IMR-90 (cell line): Measurements from ENCODE around the gene MAPKAPK2. TPM values are rescaled to one million over a fixed set of nuclear protein-coding genes. Genes with fewer than 3 reads are reported as not detected.

Source experiments
- ATAC-seq: fragments of 200-7000 bp; cut with Tn5 transposase; 2 replicates; pipeline ENCODE4 v1.9.1; 2020; ENCODE audit warnings: low read depth, mild to moderate bottlenecking, moderate library complexity
- BruUV-seq: library from RNA; stranded (reverse); fragments of 400-500 nt; replicated peaks from 2 replicates; lab custom pipeline; 2021; lab: Mats Ljungman, UMichigan
- CTCF ChIA-PET: fragments of 300-600 bp; formaldehyde crosslinking; extraction: SDS; loops from one replicate; lab custom pipeline; 2021; ENCODE audit warnings: antibody characterized with exemption; lab: Yijun Ruan, JAX
- POLR2A ChIA-PET: fragments of 300-600 bp; sonication (Branson Sonifier 250); formaldehyde crosslinking; loops from one replicate; lab custom pipeline; 2022; ENCODE audit warnings: antibody characterized with exemption; ENCODE audit not compliant: unreplicated experiment; lab: Charles Lee
- DNase-seq: peaks from one replicate; pipeline ENCODE4 v3.0.0; 2013
- H2AFZ ChIP-seq: replicated peaks from 2 replicates; pipeline ENCODE3; 2013; ENCODE audit warnings: low read length, mild to moderate bottlenecking; ENCODE audit not compliant: poor library complexity
- H2AK5ac ChIP-seq: 2 replicates; pipeline ENCODE4 v1.6.1; 2013; ENCODE audit warnings: low read depth, low read length, inconsistent platforms
- H2AK9ac ChIP-seq: replicated peaks from 2 replicates; pipeline ENCODE3; 2013; ENCODE audit warnings: mild to moderate bottlenecking, low read depth, low read length, moderate library complexity; ENCODE audit not compliant: poor library complexity
- H2BK120ac ChIP-seq: 2 replicates; pipeline ENCODE4 v1.6.1; 2013; ENCODE audit warnings: low read depth, low read length, inconsistent platforms
- H2BK15ac ChIP-seq: 3 replicates; pipeline ENCODE4 v1.6.1; 2013; ENCODE audit warnings: low read depth, low read length, inconsistent platforms
- H2BK20ac ChIP-seq: 2 replicates; pipeline ENCODE4 v1.6.1; 2013; ENCODE audit warnings: low read depth, mild to moderate bottlenecking, inconsistent platforms, low read length, moderate library complexity
- H2BK5ac ChIP-seq: 2 replicates; pipeline ENCODE4 v1.6.1; 2013; ENCODE audit warnings: mild to moderate bottlenecking, low read depth, low read length, inconsistent platforms; ENCODE audit not compliant: poor library complexity, severe bottlenecking
- H3K14ac ChIP-seq: replicated peaks from 2 replicates; pipeline ENCODE4 v1.6.1; 2013; ENCODE audit warnings: low read depth, low read length, inconsistent platforms
- H3K18ac ChIP-seq: 2 replicates; pipeline ENCODE4 v1.6.1; 2013; ENCODE audit warnings: low read depth, low read length, control low read depth
- H3K23ac ChIP-seq: 2 replicates; pipeline ENCODE4 v1.6.1; 2013; ENCODE audit warnings: low read depth, low read length, inconsistent platforms
- H3K27ac ChIP-seq: 2 replicates; pipeline ENCODE4 v1.5.1; 2013; ENCODE audit warnings: mild to moderate bottlenecking, control low read depth, low read length; ENCODE audit not compliant: insufficient read depth
- H3K27me3 ChIP-seq: 2 replicates; pipeline ENCODE4 v1.6.1; 2013; ENCODE audit warnings: low read length; ENCODE audit not compliant: control insufficient read depth, insufficient read depth
- H3K36me3 ChIP-seq: 2 replicates; pipeline ENCODE4 v1.6.1; 2013; ENCODE audit warnings: low read length, mixed read lengths; ENCODE audit not compliant: control insufficient read depth, insufficient read depth
- H3K4ac ChIP-seq: 2 replicates; pipeline ENCODE4 v1.6.1; 2013; ENCODE audit warnings: low read depth, low read length, inconsistent platforms
- H3K4me1 ChIP-seq: 2 replicates; pipeline ENCODE4 v1.6.1; 2013; ENCODE audit warnings: low read length, mixed read lengths; ENCODE audit not compliant: control insufficient read depth, insufficient read depth
- H3K4me2 ChIP-seq: 2 replicates; pipeline ENCODE4 v1.6.1; 2013; ENCODE audit warnings: low read depth, mild to moderate bottlenecking, control low read depth, low read length, moderate library complexity
- H3K4me3 ChIP-seq: 2 replicates; pipeline ENCODE4 v1.5.1; 2013; ENCODE audit warnings: low read depth, mild to moderate bottlenecking, control low read depth, low read length, moderate library complexity; ENCODE audit not compliant: insufficient read depth
- H3K56ac ChIP-seq: 2 replicates; pipeline ENCODE4 v1.6.1; 2013; ENCODE audit warnings: low read length, inconsistent platforms; ENCODE audit not compliant: insufficient read depth; ENCODE audit errors: extremely low read depth
- H3K79me1 ChIP-seq, 2 experiments: 2 replicates each; pipeline ENCODE4 v1.6.1; 2013; ENCODE audit warnings: low read length in 2 of 2, inconsistent platforms in 1 of 2, low read depth in 1 of 2
- H3K9ac ChIP-seq: 2 replicates; pipeline ENCODE4 v1.6.1; 2013; ENCODE audit warnings: low read depth, low read length, control low read depth
- H3K9me1 ChIP-seq: 2 replicates; pipeline ENCODE4 v1.6.1; 2013; ENCODE audit warnings: low read length, inconsistent platforms; ENCODE audit not compliant: insufficient read depth
- H3K9me3 ChIP-seq: 2 replicates; pipeline ENCODE4 v1.6.1; 2013; ENCODE audit warnings: low read length; ENCODE audit not compliant: control insufficient read depth, insufficient read depth
- H4K20me1 ChIP-seq: 2 replicates; pipeline ENCODE4 v1.6.1; 2013; ENCODE audit warnings: low read length, inconsistent platforms; ENCODE audit not compliant: insufficient read depth
- H4K5ac ChIP-seq: 2 replicates; pipeline ENCODE4 v1.6.1; 2013; ENCODE audit warnings: mild to moderate bottlenecking, low read depth, low read length, control low read depth
- H4K8ac ChIP-seq, 2 experiments: 2 replicates each; pipeline ENCODE4 v1.6.1; 2013; ENCODE audit warnings: low read depth in 2 of 2, low read length in 2 of 2, control low read depth in 1 of 2, inconsistent platforms in 1 of 2
- H4K91ac ChIP-seq: 2 replicates; pipeline ENCODE4 v1.6.1; 2013; ENCODE audit warnings: low read depth, low read length, inconsistent platforms; ENCODE audit not compliant: insufficient read depth
- CEBPB ChIP-seq: IDR thresholded peaks from 2 replicates; pipeline ENCODE4 v1.6.1; 2012; ENCODE audit warnings: low read depth, low read length, improper control_type of control experiment
- CHD1 ChIP-seq: IDR thresholded peaks from 2 replicates; pipeline ENCODE4 v1.6.1; 2012; ENCODE audit warnings: low read depth, low read length, improper control_type of control experiment
- FOS ChIP-seq: fragments of 150-350 bp; IDR thresholded peaks from 2 replicates; pipeline ENCODE4 v1.6.1; 2016; ENCODE audit warnings: low read depth, low read length
- MAFK ChIP-seq: IDR thresholded peaks from 2 replicates; pipeline ENCODE4 v1.6.1; 2012; ENCODE audit warnings: low read depth, low read length, improper control_type of control experiment
- POLR2A ChIP-seq: IDR thresholded peaks from 2 replicates; pipeline ENCODE4 v1.6.1; 2012; ENCODE audit warnings: mild to moderate bottlenecking, low read depth, low read length
- RAD21 ChIP-seq: IDR thresholded peaks from 2 replicates; pipeline ENCODE4 v1.6.1; 2012; ENCODE audit warnings: low read length, improper control_type of control experiment
- RFX5 ChIP-seq: IDR thresholded peaks from 2 replicates; pipeline ENCODE4 v1.8.0; 2012; ENCODE audit warnings: low read depth, mild to moderate bottlenecking, low read length, moderate library complexity
- WGBS, 2 experiments: methylation state at CpG; one replicate each; pipeline versions ENCODE4 v1.1.5 to v1.1.7; 2013; ENCODE audit warnings: missing lambda C conversion rate in 2 of 2; ENCODE audit not compliant: insufficient read length in 1 of 2; ENCODE audit errors: extremely low coverage in 2 of 2; 5-methylcytosine and 5-hydroxymethylcytosine counted together
- dilution Hi-C: fragments of 300-500 bp; cut with HindIII; formaldehyde crosslinking; loops from one replicate; pipeline ENCODE4 v1.14.3; 2018; ENCODE audit warnings: low sequenced_read_pairs; ENCODE audit not compliant: unreplicated experiment
- in situ Hi-C: fragments of 300-500 bp; cut with MboI; formaldehyde crosslinking; loops from 3 replicates; pipeline ENCODE4 v1.14.3; 2019; ENCODE audit warnings: low sequenced_read_pairs, inconsistent platforms, mixed read lengths
- intact Hi-C: fragments of 100-400 bp; cut with micrococcal nuclease; formaldehyde crosslinking; loops from 2 replicates; pipeline ENCODE4 v1.10.0; 2022
- polyA plus RNA-seq, 3 experiments: library from polyadenylated mRNA; depleted of rRNA; stranded (reverse); fragments of >200 nt; gene quantifications; 2 replicates each; pipeline ENCODE4 v1.2.3, GENCODE V29; 2012; ENCODE audit warnings: low replicate concordance in 1 of 3
- total RNA-seq: library from RNA; depleted of rRNA; stranded (reverse); fragments of >200 nt; gene quantifications from 2 replicates; pipeline ENCODE4 v1.2.3, GENCODE V29; 2012
- TF ChIP-seq, protein P1 (sequence below): conservative IDR thresholded peaks from 2 replicates; pipeline ENCODE4 v1.5.1; 2012; ENCODE audit warnings: mild to moderate bottlenecking, low read depth, low read length, improper control_type of control experiment
- TF ChIP-seq, protein P2 (sequence below): fragments of 150-350 bp; IDR thresholded peaks from 2 replicates; pipeline ENCODE4 v1.6.1; 2017; ENCODE audit warnings: mild to moderate bottlenecking, antibody characterized with exemption, low read length, low read depth

MAPKAPK2 gene
- total and polyA plus RNA-seq, 2 of the 4 experiments (the other 2 are of a cell fraction): 56.5 to 66.4 TPM

DNA sequence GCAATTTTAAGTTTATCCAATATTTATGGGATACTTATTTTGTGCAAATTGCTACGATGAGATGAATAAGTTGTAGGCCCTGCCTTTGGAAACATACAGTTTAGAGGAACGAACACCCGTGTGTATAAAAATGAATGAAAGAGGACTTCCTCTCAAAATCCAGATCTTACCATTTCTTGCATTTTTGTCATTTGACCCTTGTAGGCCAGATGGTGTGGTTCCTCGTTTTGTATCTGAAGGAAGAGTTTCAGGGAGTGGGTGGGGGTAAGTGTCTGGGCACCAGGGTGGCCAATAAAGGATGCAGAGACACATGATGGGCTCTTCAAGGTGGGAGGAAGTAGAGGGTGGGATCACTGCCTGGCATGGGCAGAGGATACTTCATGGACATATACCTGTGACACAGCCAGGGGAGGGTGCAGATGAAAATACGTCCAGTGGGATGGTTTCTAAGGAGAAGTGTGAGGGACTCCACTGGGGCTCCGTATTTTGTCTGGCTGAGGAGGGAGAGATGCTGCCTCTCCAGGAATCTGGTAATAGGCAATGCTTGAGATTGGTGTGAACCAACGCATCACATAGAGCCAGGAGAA is 14.4 kb downstream of the MAPKAPK2 start:
- ChIA-PET POLR2A (no interaction called here), CTCF (no interaction called here)
- WGBS, 2 experiments: 92% methylated on average over 3 of the region's 7 CpGs; no CpG with 5 or more reads in 1 of the 2 experiments
- H2AFZ ChIP-seq: no peak overlapping the region
- H4K8ac ChIP-seq: no peak overlapping the region
- H3K79me1 ChIP-seq: peaks cover 14 to 100% of the 10 kb centered on the region in 2 experiments
- H3K27me3 ChIP-seq: no peaks in the 10 kb centered on the region
- H2AK5ac ChIP-seq: no peak overlapping the region; the same call in 1 of the 2 replicates
- no peak for TF ChIP-seq POLR2A
- TF ChIP-seq MAFK: no peak
- no peak for TF ChIP-seq FOS
- no peak for TF ChIP-seq CEBPB
- TF ChIP-seq, protein P1, sequence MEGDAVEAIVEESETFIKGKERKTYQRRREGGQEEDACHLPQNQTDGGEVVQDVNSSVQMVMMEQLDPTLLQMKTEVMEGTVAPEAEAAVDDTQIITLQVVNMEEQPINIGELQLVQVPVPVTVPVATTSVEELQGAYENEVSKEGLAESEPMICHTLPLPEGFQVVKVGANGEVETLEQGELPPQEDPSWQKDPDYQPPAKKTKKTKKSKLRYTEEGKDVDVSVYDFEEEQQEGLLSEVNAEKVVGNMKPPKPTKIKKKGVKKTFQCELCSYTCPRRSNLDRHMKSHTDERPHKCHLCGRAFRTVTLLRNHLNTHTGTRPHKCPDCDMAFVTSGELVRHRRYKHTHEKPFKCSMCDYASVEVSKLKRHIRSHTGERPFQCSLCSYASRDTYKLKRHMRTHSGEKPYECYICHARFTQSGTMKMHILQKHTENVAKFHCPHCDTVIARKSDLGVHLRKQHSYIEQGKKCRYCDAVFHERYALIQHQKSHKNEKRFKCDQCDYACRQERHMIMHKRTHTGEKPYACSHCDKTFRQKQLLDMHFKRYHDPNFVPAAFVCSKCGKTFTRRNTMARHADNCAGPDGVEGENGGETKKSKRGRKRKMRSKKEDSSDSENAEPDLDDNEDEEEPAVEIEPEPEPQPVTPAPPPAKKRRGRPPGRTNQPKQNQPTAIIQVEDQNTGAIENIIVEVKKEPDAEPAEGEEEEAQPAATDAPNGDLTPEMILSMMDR: no peak
- no peak for TF ChIP-seq RFX5
- TF ChIP-seq, protein P2, sequence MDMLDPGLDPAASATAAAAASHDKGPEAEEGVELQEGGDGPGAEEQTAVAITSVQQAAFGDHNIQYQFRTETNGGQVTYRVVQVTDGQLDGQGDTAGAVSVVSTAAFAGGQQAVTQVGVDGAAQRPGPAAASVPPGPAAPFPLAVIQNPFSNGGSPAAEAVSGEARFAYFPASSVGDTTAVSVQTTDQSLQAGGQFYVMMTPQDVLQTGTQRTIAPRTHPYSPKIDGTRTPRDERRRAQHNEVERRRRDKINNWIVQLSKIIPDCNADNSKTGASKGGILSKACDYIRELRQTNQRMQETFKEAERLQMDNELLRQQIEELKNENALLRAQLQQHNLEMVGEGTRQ: no peak
- no peak for TF ChIP-seq RAD21
- no peak for TF ChIP-seq CHD1
- in situ Hi-C loops: no loop called here
- no peaks in the 10 kb centered on the region for H3K9me3 ChIP-seq
- dilution Hi-C loops: no loop called here
- no TSS peak for BruUV-seq
- H2BK5ac ChIP-seq: no peak overlapping the region
- H4K20me1 ChIP-seq: peaks cover 100% of the 10 kb centered on the region
- no peak overlapping the region for H3K56ac ChIP-seq
- H2BK120ac ChIP-seq: no peak overlapping the region
- no peak overlapping the region for H3K14ac ChIP-seq
- no peak overlapping the region for H4K91ac ChIP-seq
- DNase-seq (no peak), ATAC-seq (no peak)
- peaks cover 72% of the 10 kb centered on the region for H3K9me1 ChIP-seq
- H3K36me3 ChIP-seq: peaks cover 4% of the 10 kb centered on the region
- no peak overlapping the region for H2BK20ac ChIP-seq
- no peak overlapping the region for H3K4me3 ChIP-seq
- H3K9ac ChIP-seq: no peak overlapping the region
- peaks cover 30% of the 10 kb centered on the region for H3K4me1 ChIP-seq
- H3K4me2 ChIP-seq: no peak overlapping the region
- H2AK9ac ChIP-seq: no peak overlapping the region
- no peak overlapping the region for H2BK15ac ChIP-seq
- no peak overlapping the region for H3K18ac ChIP-seq
- intact Hi-C loops: no loop called here
- no peak overlapping the region for H3K27ac ChIP-seq
- no peak overlapping the region for H4K5ac ChIP-seq
- 0 out of 2 replicates have a peak overlapping the region, but pooled peaks have one; percentile 22 for H3K4ac ChIP-seq
- H3K23ac ChIP-seq: 0 out of 2 replicates have a peak overlapping the region, but pooled peaks have one; percentile 18
